GM18507 (cell line): Measurements from ENCODE around the gene MRC1.
"Not testable (repeated sequence)": the region's sequence is repeated elsewhere in the genome, so short reads cannot be mapped to it uniquely, and the experiment has no call there.

Source experiments
- DNase-seq: peaks from one replicate; pipeline ENCODE4 v3.0.0; 2011; ENCODE audit warnings: low read depth; ENCODE audit not compliant: insufficient read length; ENCODE audit errors: extremely low spot score
- FAIRE-seq: peaks from 2 replicates; lab custom pipeline; 2011; peaks lifted over from hg19 to GRCh38; lab: Jason Lieb, UNC

The MRC1 gene

GRCh38 chr10:17951868-17952371 is 142.8 kb downstream of the MRC1 start, which contains the start of gene SLC39A12:
Gene SLC39A12 (plus strand): TSS chr10:17951918. CDS start chr10:17953277, 1,359 bp downstream.
- FAIRE-seq, result no peak

GRCh38 chr10:17954372-17954771 is 145.2 kb downstream of the MRC1 start:
- DNase-seq, FAIRE-seq: not testable (repeated sequence)

More at GRCh38 chr10:17951868-17952371, 142.8 kb downstream of the MRC1 start, which contains the start of gene SLC39A12:
- DNase-seq, result no peak

GRCh38 chr10:17954861-17955260 is 145.7 kb downstream of the MRC1 start:
- no peak for FAIRE-seq
- DNase-seq, result no peak

- DNase-seq (no peak), FAIRE-seq (no peak)
These were observed 148.9 kb downstream of the MRC1 start for GRCh38 chr10:17958049-17958448.

GRCh38 chr10:17959870-17960269 is 150.7 kb downstream of the MRC1 start:
- FAIRE-seq (no peak), DNase-seq (no peak)
